ENCODE results near the gene MGAT1.
"Not testable (repeated sequence)": the region's sequence is repeated elsewhere in the genome, so short reads cannot be mapped to it uniquely, and the experiment has no call there.

Gene MGAT1

GRCh38 chr5:180807046-180807445 is 4.4 kb upstream of the MGAT1 start:
- no peak for DNase-seq (ENCODE audit: low read depth in 2 of 2, low spot score in 1 of 2)

GRCh38 chr5:180806351-180807011 is 3.9 kb upstream of the MGAT1 start:
- DNase-seq (ENCODE audit: low read depth in 2 of 2, low spot score in 1 of 2), result no peak

GRCh38 chr5:180804129-180804618 is 1.6 kb upstream of the MGAT1 start:
- no peak for DNase-seq (ENCODE audit: low read depth in 2 of 2, low spot score in 1 of 2)

GRCh38 chr5:180803181-180804128 is 849 bp upstream of the MGAT1 start:
- DNase-seq (ENCODE audit: low read depth in 2 of 2, low spot score in 1 of 2), result peak; percentile 70 to 77

GRCh38 chr5:180801596-180802324 is 846 bp downstream of the MGAT1 start:
- DNase-seq (ENCODE audit: low read depth in 2 of 2, low spot score in 1 of 2), result no peak

- no peak for DNase-seq (ENCODE audit: low read depth in 2 of 2, low spot score in 1 of 2)
Observed at GRCh38 chr5:180799902-180800801, 2.5 kb downstream of the MGAT1 start.

- DNase-seq (ENCODE audit: low read depth in 2 of 2, low spot score in 1 of 2), result no peak
Observed at GRCh38 chr5:180799194-180799593, 3.4 kb downstream of the MGAT1 start.

GRCh38 chr5:180798193-180798592 is 4.4 kb downstream of the MGAT1 start:
- no peak for DNase-seq (ENCODE audit: low read depth in 2 of 2, low spot score in 1 of 2)

- no peak for DNase-seq (ENCODE audit: low read depth in 2 of 2, low spot score in 1 of 2)
Observed at GRCh38 chr5:180797256-180798192, 5.1 kb downstream of the MGAT1 start.

GRCh38 chr5:180795771-180796313 is 6.8 kb downstream of the MGAT1 start:
- DNase-seq (ENCODE audit: low read depth in 2 of 2, low spot score in 1 of 2), result no peak

GRCh38 chr5:180792965-180793287 is 9.7 kb downstream of the MGAT1 start:
- DNase-seq (ENCODE audit: low read depth in 2 of 2, low spot score in 1 of 2), result no peak

GRCh38 chr5:180792287-180792964 is 10.2 kb downstream of the MGAT1 start:
- no peak for DNase-seq (ENCODE audit: low read depth in 2 of 2, low spot score in 1 of 2)

GRCh38 chr5:180791611-180792213 is 10.9 kb downstream of the MGAT1 start:
- no peak for DNase-seq (ENCODE audit: low read depth in 2 of 2, low spot score in 1 of 2)

- DNase-seq (ENCODE audit: low read depth in 2 of 2, low spot score in 1 of 2), result no peak
Observed at GRCh38 chr5:180790524-180790923, 12.1 kb downstream of the MGAT1 start.

- DNase-seq (ENCODE audit: low read depth in 2 of 2, low spot score in 1 of 2), result no peak
Observed at GRCh38 chr5:180790020-180790419, 12.6 kb downstream of the MGAT1 start.

GRCh38 chr5:180788651-180789410 is 13.8 kb downstream of the MGAT1 start:
- DNase-seq (ENCODE audit: low read depth in 2 of 2, low spot score in 1 of 2), result not testable (repeated sequence)

GRCh38 chr5:180787711-180788431 is 14.7 kb downstream of the MGAT1 start:
- DNase-seq (ENCODE audit: low read depth in 2 of 2, low spot score in 1 of 2), result no peak
